ENCODE measurements around the gene R3HCC1L.
"Not testable (repeated sequence)": the region's sequence is repeated elsewhere in the genome, so short reads cannot be mapped to it uniquely, and the experiment has no call there.

The R3HCC1L gene

GRCh38 chr10:98172495-98172894 lies 38.0 kb downstream of the R3HCC1L start:
- no peak for DNase-seq (ENCODE audit: low read depth)

GRCh38 chr10:98173260-98173659 lies 38.8 kb downstream of the R3HCC1L start:
- no peak for DNase-seq (ENCODE audit: low read depth)

- not testable (repeated sequence) for DNase-seq (ENCODE audit: low read depth)
These were observed 48.0 kb downstream of the R3HCC1L start for GRCh38 chr10:98182351-98182915.

- DNase-seq (ENCODE audit: low read depth), result no peak
These were observed 52.2 kb downstream of the R3HCC1L start for GRCh38 chr10:98186681-98187080.

GRCh38 chr10:98190773-98191172 lies 56.3 kb downstream of the R3HCC1L start:
- DNase-seq (ENCODE audit: low read depth), result not testable (repeated sequence)

- DNase-seq (ENCODE audit: low read depth), result no peak
These were observed 58.6 kb downstream of the R3HCC1L start for GRCh38 chr10:98193037-98193436.

GRCh38 chr10:98194633-98195032 lies 60.2 kb downstream of the R3HCC1L start:
- no peak for DNase-seq (ENCODE audit: low read depth)

- DNase-seq (ENCODE audit: low read depth), result no peak
These were observed 60.7 kb downstream of the R3HCC1L start for GRCh38 chr10:98195120-98195519.

GRCh38 chr10:98196985-98197384 lies 62.5 kb downstream of the R3HCC1L start:
- no peak for DNase-seq (ENCODE audit: low read depth)

- DNase-seq (ENCODE audit: low read depth), result no peak
These were observed 67.3 kb downstream of the R3HCC1L start for GRCh38 chr10:98201760-98202159.

GRCh38 chr10:98202378-98202777 lies 67.9 kb downstream of the R3HCC1L start:
- DNase-seq (ENCODE audit: low read depth), result no peak

- no peak for DNase-seq (ENCODE audit: low read depth)
These were observed 70.9 kb downstream of the R3HCC1L start for GRCh38 chr10:98205351-98205750.

- DNase-seq (ENCODE audit: low read depth), result no peak
These were observed 74.5 kb downstream of the R3HCC1L start for GRCh38 chr10:98208925-98209324.

- no peak for DNase-seq (ENCODE audit: low read depth)
These were observed 75.0 kb downstream of the R3HCC1L start for GRCh38 chr10:98209441-98209840.

- no peak for DNase-seq (ENCODE audit: low read depth)
These were observed 77.7 kb downstream of the R3HCC1L start for GRCh38 chr10:98212196-98212595.

GRCh38 chr10:98213740-98214139 lies 79.3 kb downstream of the R3HCC1L start:
- no peak for DNase-seq (ENCODE audit: low read depth)

- no peak for DNase-seq (ENCODE audit: low read depth)
These were observed 80.9 kb downstream of the R3HCC1L start for GRCh38 chr10:98215373-98215772.

- DNase-seq (ENCODE audit: low read depth), result no peak
These were observed 83.3 kb downstream of the R3HCC1L start for GRCh38 chr10:98217801-98218200.

GRCh38 chr10:98223874-98224273 lies 89.4 kb downstream of the R3HCC1L start:
- DNase-seq (ENCODE audit: low read depth), result no peak

GRCh38 chr10:98224509-98224908 lies 90.1 kb downstream of the R3HCC1L start:
- no peak for DNase-seq (ENCODE audit: low read depth)

- DNase-seq (ENCODE audit: low read depth), result no peak
These were observed 90.5 kb downstream of the R3HCC1L start for GRCh38 chr10:98224996-98225395.

GRCh38 chr10:98226508-98227144 lies 92.2 kb downstream of the R3HCC1L start:
- no peak for DNase-seq (ENCODE audit: low read depth)

- DNase-seq (ENCODE audit: low read depth), result not testable (repeated sequence)
These were observed 93.3 kb downstream of the R3HCC1L start for GRCh38 chr10:98227713-98228112.

- not testable (repeated sequence) for DNase-seq (ENCODE audit: low read depth)
These were observed 93.8 kb downstream of the R3HCC1L start for GRCh38 chr10:98228266-98228665.

Data from stimulated activated CD4-positive, alpha-beta T cell treated with anti-CD3 and anti-CD28 coated beads, Interleukin-2, amount 100 ng/mL, for 4 hours (primary cell).